ENCODE results near the gene PTH. TPM values are rescaled to one million over a fixed set of nuclear protein-coding genes. Genes with fewer than 3 reads are reported as not detected.

PTH gene
- total and polyA plus RNA-seq, 5 donors, result not detected

- intact Hi-C loops (cut with DNase I), result no loop called here
- H3K4me1 ChIP-seq (ENCODE audit: control insufficient read depth, insufficient read depth, low read length), result no peaks in the 10 kb centered on the region
- no peak overlapping the region for H3K27ac ChIP-seq (ENCODE audit: low read length)
- DNase-seq, result no peak
- H3K27me3 ChIP-seq (ENCODE audit: control insufficient read depth, insufficient read depth), result no peaks in the 10 kb centered on the region
- no peaks in the 10 kb centered on the region for H3K9me3 ChIP-seq (ENCODE audit: control insufficient read depth, low read length)
- 78% methylated on average over 3 of the region's 3 CpGs for WGBS
- no peak for ATAC-seq
- no peak overlapping the region for H3K4me3 ChIP-seq (ENCODE audit: low read length)
These were observed 20.7 kb downstream of the PTH start for GRCh38 chr11:13475091-13475490.

- no peak overlapping the region for H3K4me3 ChIP-seq (ENCODE audit: low read length)
- ATAC-seq (no peak), DNase-seq (no peak)
These were observed 22.6 kb downstream of the PTH start for GRCh38 chr11:13473013-13473722.

GRCh38 chr11:13468750-13469149 is 27.0 kb downstream of the PTH start:
- Histone ChIP-seq H3K4me3 (ENCODE audit: low read length) (no peak overlapping the region), H3K27ac (ENCODE audit: low read length) (no peak overlapping the region), H3K9me3 (ENCODE audit: control insufficient read depth, low read length) (no peaks in the 10 kb centered on the region), H3K4me1 (ENCODE audit: control insufficient read depth, insufficient read depth, low read length) (no peaks in the 10 kb centered on the region), H3K27me3 (ENCODE audit: control insufficient read depth, insufficient read depth) (no peaks in the 10 kb centered on the region)
- DNase-seq, result no peak
- intact Hi-C loops (cut with DNase I), result loop anchor here in 1 of 4 donors (10.0 kb wide), 1 partner anchor 94 kb away; no protein-coding TSS in a partner anchor
- no peak for ATAC-seq
- WGBS, result 49% methylated on average over 5 of the region's 5 CpGs

More at GRCh38 chr11:13473013-13473722, 22.6 kb downstream of the PTH start:
- H3K4me1 ChIP-seq (ENCODE audit: control insufficient read depth, insufficient read depth, low read length), result no peaks in the 10 kb centered on the region
- no peak overlapping the region for H3K27ac ChIP-seq (ENCODE audit: low read length)
- intact Hi-C loops (cut with DNase I), result no loop called here
- H3K9me3 ChIP-seq (ENCODE audit: control insufficient read depth, low read length), result no peaks in the 10 kb centered on the region
- WGBS, result 54% methylated on average over 3 of the region's 3 CpGs
- no peaks in the 10 kb centered on the region for H3K27me3 ChIP-seq (ENCODE audit: control insufficient read depth, insufficient read depth)

- Histone ChIP-seq H3K27me3 (ENCODE audit: control insufficient read depth, insufficient read depth) (no peaks in the 10 kb centered on the region), H3K4me1 (ENCODE audit: control insufficient read depth, insufficient read depth, low read length) (no peaks in the 10 kb centered on the region), H3K9me3 (ENCODE audit: control insufficient read depth, low read length) (no peaks in the 10 kb centered on the region), H3K4me3 (ENCODE audit: low read length) (no peak overlapping the region), H3K27ac (ENCODE audit: low read length) (no peak overlapping the region)
- no peak for DNase-seq
- 8% methylated on average over 6 of the region's 6 CpGs for WGBS
- ATAC-seq, result no peak
- intact Hi-C loops (cut with DNase I), result loop anchor here in 1 of 4 donors (10.0 kb wide), 1 partner anchor 91 kb away; no protein-coding TSS in a partner anchor
These were observed 29.9 kb downstream of the PTH start for GRCh38 chr11:13465909-13466371.

- no peak for ATAC-seq
- peak overlapping the region; percentile 68 for H3K27ac ChIP-seq (ENCODE audit: low read length)
- no peaks in the 10 kb centered on the region for H3K9me3 ChIP-seq (ENCODE audit: control insufficient read depth, low read length)
- DNase-seq, result no peak
- H3K4me1 ChIP-seq (ENCODE audit: control insufficient read depth, insufficient read depth, low read length), result no peaks in the 10 kb centered on the region
- no peaks in the 10 kb centered on the region for H3K27me3 ChIP-seq (ENCODE audit: control insufficient read depth, insufficient read depth)
- intact Hi-C loops (cut with DNase I), result loop anchor here in 1 of 4 donors (10.0 kb wide), 1 partner anchor 89 kb away; no protein-coding TSS in a partner anchor
- WGBS, result 27% methylated on average over 12 of the region's 12 CpGs
- peak overlapping the region; percentile 59 for H3K4me3 ChIP-seq (ENCODE audit: low read length)
These were observed 32.0 kb downstream of the PTH start for GRCh38 chr11:13463779-13464290.

- H3K27me3 ChIP-seq (ENCODE audit: control insufficient read depth, insufficient read depth), result no peaks in the 10 kb centered on the region
- peak within 1 kb of the TSS; percentile 59 for H3K4me3 ChIP-seq (ENCODE audit: low read length)
- WGBS, result under 1% methylated on average over 71 of the region's 71 CpGs
- intact Hi-C loops (cut with DNase I), result loop anchor here in 1 of 4 donors (10.0 kb wide), 1 partner anchor 88 kb away; no protein-coding TSS in a partner anchor
- no peaks in the 10 kb centered on the region for H3K9me3 ChIP-seq (ENCODE audit: control insufficient read depth, low read length)
- DNase-seq (peak; percentile 95 to 98 (median 97)), ATAC-seq (peak; percentile 99)
- H3K27ac ChIP-seq (ENCODE audit: low read length), result peak within 1 kb of the TSS; percentile 82
- no peaks in the 10 kb centered on the region for H3K4me1 ChIP-seq (ENCODE audit: control insufficient read depth, insufficient read depth, low read length)
These were observed 32.7 kb downstream of the PTH start, which contains the start of gene BTBD10 for GRCh38 chr11:13462901-13463778. BTBD10 (minus strand) TSS chr11:13463222; CDS start chr11:13445124, 18,098 bp downstream.

GRCh38 chr11:13462311-13462900 is 33.4 kb downstream of the PTH start:
- Histone ChIP-seq H3K9me3 (ENCODE audit: control insufficient read depth, low read length) (no peaks in the 10 kb centered on the region), H3K27ac (ENCODE audit: low read length) (peak overlapping the region; percentile 82), H3K4me1 (ENCODE audit: control insufficient read depth, insufficient read depth, low read length) (no peaks in the 10 kb centered on the region), H3K27me3 (ENCODE audit: control insufficient read depth, insufficient read depth) (no peaks in the 10 kb centered on the region), H3K4me3 (ENCODE audit: low read length) (peak overlapping the region; percentile 59)
- WGBS, result 2% methylated on average over 18 of the region's 18 CpGs
- intact Hi-C loops (cut with DNase I), result loop anchor here in 1 of 4 donors (10.0 kb wide), 1 partner anchor 88 kb away; no protein-coding TSS in a partner anchor
- ATAC-seq (peak; percentile 67 to 78), DNase-seq (peak in 2 of 3 donors; percentile 68 to 84)

GRCh38 chr11:13461291-13461690 is 34.5 kb downstream of the PTH start:
- Histone ChIP-seq H3K9me3 (ENCODE audit: control insufficient read depth, low read length) (no peaks in the 10 kb centered on the region), H3K4me3 (ENCODE audit: low read length) (no peak overlapping the region), H3K4me1 (ENCODE audit: control insufficient read depth, insufficient read depth, low read length) (no peaks in the 10 kb centered on the region), H3K27me3 (ENCODE audit: control insufficient read depth, insufficient read depth) (no peaks in the 10 kb centered on the region), H3K27ac (ENCODE audit: low read length) (no peak overlapping the region)
- ATAC-seq (no peak), DNase-seq (no peak)
- WGBS, result 87% methylated on average over 3 of the region's 3 CpGs
- intact Hi-C loops (cut with DNase I), result loop anchor here in 1 of 4 donors (10.0 kb wide), 1 partner anchor 86 kb away; no protein-coding TSS in a partner anchor

- Histone ChIP-seq H3K27me3 (ENCODE audit: control insufficient read depth, insufficient read depth) (no peaks in the 10 kb centered on the region), H3K4me1 (ENCODE audit: control insufficient read depth, insufficient read depth, low read length) (no peaks in the 10 kb centered on the region), H3K9me3 (ENCODE audit: control insufficient read depth, low read length) (no peaks in the 10 kb centered on the region), H3K4me3 (ENCODE audit: low read length) (no peak overlapping the region), H3K27ac (ENCODE audit: low read length) (no peak overlapping the region)
- WGBS, result 88% methylated on average over 2 of the region's 2 CpGs
- ATAC-seq (no peak), DNase-seq (no peak)
- intact Hi-C loops (cut with DNase I), result no loop called here
These were observed 44.9 kb downstream of the PTH start for GRCh38 chr11:13450832-13451397.

- ATAC-seq, result no peak
- intact Hi-C loops (cut with DNase I), result no loop called here
- DNase-seq, result no peak
These were observed 46.3 kb downstream of the PTH start for GRCh38 chr11:13449522-13449921.

More at GRCh38 chr11:13449522-13449921, 46.3 kb downstream of the PTH start:
- Histone ChIP-seq H3K9me3 (ENCODE audit: control insufficient read depth, low read length) (no peaks in the 10 kb centered on the region), H3K27me3 (ENCODE audit: control insufficient read depth, insufficient read depth) (no peaks in the 10 kb centered on the region), H3K27ac (ENCODE audit: low read length) (no peak overlapping the region), H3K4me1 (ENCODE audit: control insufficient read depth, insufficient read depth, low read length) (no peaks in the 10 kb centered on the region), H3K4me3 (ENCODE audit: low read length) (no peak overlapping the region)
- WGBS, result 58% methylated on average over 1 of the region's 1 CpG
